ENCODE results near the gene HAUS8.

The HAUS8 gene, protein sequence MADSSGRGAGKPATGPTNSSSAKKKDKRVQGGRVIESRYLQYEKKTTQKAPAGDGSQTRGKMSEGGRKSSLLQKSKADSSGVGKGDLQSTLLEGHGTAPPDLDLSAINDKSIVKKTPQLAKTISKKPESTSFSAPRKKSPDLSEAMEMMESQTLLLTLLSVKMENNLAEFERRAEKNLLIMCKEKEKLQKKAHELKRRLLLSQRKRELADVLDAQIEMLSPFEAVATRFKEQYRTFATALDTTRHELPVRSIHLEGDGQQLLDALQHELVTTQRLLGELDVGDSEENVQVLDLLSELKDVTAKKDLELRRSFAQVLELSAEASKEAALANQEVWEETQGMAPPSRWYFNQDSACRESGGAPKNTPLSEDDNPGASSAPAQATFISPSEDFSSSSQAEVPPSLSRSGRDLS

DNA sequence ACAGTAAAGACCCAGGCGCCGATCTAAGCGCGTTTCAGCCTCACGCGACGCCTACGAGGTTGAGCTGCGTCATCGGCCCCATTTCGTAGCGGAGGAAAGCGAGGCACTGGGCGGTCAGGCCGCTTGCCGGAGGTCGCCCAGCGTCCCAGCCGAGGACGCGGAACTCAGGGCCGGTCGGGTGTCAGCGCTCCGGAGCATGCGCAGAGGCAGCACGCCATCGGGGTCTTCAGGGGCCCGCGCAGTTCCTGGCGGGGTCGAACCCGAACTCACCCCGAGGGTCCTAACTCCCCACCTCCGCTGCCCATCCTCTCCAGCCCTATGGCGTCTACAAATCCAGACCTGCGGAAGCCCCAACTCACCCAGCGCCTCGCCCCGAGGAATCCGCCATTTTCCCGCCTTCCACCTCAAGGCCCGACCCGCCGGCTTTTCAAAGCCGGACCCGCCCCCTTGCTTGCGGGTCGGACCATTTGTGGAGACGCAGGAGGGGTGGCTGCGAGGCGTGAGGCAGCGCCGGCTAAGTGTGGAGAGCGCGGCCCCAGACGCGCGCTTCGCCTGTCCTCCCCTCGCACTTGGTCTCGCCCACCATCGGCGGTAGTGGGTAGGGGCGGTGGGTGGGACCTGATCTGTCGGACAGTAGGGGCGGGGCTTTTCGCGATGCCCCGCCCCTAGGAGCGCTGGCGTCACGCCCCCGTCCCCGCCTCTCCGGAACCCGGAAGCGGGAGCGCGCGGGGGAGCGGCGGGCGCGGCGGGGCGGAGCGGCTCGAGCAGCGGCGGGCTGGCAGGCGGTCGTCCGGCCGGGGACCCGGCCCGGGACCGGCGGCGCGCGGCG, at the start of gene HAUS8, which contains the start of gene MYO9B:
Gene HAUS8 (minus strand): TSS at position 418 of the 829 bp plus-strand sequence. CDS start 30 bp downstream, at position 388.
Gene MYO9B (plus strand): TSS at position 743 of the 829 bp plus-strand sequence. CDS start 25,941 bp downstream, outside the sequence.
- peak within 1 kb of the TSS; percentile 82 for H3K27ac ChIP-seq
- H3K4me3 ChIP-seq (ENCODE audit: low read depth, low read length), result peak within 1 kb of the TSS; percentile 90
- TF ChIP-seq, protein P1, sequence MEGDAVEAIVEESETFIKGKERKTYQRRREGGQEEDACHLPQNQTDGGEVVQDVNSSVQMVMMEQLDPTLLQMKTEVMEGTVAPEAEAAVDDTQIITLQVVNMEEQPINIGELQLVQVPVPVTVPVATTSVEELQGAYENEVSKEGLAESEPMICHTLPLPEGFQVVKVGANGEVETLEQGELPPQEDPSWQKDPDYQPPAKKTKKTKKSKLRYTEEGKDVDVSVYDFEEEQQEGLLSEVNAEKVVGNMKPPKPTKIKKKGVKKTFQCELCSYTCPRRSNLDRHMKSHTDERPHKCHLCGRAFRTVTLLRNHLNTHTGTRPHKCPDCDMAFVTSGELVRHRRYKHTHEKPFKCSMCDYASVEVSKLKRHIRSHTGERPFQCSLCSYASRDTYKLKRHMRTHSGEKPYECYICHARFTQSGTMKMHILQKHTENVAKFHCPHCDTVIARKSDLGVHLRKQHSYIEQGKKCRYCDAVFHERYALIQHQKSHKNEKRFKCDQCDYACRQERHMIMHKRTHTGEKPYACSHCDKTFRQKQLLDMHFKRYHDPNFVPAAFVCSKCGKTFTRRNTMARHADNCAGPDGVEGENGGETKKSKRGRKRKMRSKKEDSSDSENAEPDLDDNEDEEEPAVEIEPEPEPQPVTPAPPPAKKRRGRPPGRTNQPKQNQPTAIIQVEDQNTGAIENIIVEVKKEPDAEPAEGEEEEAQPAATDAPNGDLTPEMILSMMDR (IDR thresholded peaks at IDR 0.05; ENCODE audit: low read depth, low read length, missing control alignments), result no peak
- in situ Hi-C loops (cut with HindIII; ENCODE audit: low pct_ligation_motif_present, low sequenced_read_pairs), result no loop called here
- no peaks in the 10 kb centered on the region for H3K36me3 ChIP-seq (replicated peaks)
- DNase-seq, result peak; percentile 99
- H3K27me3 ChIP-seq (replicated peaks), result no peaks in the 10 kb centered on the region

DNA sequence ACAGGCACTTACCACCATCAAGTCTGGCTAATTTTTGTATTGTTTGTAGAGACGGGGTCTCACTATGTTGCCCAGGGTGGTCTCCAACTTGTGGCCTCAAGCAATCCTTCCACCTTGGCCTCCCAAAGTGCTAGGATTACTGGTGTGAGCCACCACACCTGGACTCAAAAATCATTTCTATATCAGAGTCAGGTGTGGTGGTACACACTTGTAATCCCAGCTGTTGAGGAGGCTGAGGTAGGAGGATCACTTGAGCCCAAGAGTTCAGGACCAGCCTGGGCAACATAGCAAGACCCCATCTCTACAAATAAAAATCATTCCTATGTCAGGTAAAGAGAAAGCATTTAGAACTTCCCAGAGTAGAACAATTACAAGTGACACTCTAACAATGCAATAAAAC, 48.8 kb upstream of the HAUS8 start:
- no peaks in the 10 kb centered on the region for H3K27me3 ChIP-seq (replicated peaks)
- in situ Hi-C loops (cut with HindIII; ENCODE audit: low pct_ligation_motif_present, low sequenced_read_pairs), result no loop called here
- no peak overlapping the region for H3K27ac ChIP-seq
- no peak for DNase-seq
- TF ChIP-seq, protein P1 (IDR thresholded peaks at IDR 0.05; ENCODE audit: low read depth, low read length, missing control alignments), result no peak
- no peak overlapping the region for H3K4me3 ChIP-seq (ENCODE audit: low read depth, low read length)
- H3K36me3 ChIP-seq (replicated peaks), result peaks cover 8% of the 10 kb centered on the region

DNA sequence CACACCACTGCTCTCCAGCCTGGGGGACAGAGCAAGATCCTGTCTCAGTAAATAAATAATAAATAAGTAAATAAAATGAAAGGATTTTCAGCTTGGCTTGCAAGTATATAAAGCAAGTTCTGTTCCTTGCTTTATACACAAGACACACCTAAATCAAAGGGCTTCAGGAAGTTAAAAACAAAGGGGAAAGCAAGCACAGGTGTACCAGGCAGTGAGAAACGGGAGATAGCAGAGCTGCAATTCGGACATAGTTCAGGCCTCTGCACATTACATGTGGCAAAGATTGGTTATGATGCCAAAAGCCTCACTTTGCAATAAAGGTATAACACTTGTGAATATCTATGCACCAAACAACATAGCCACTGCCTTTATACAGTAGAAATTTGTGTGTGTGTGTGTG, 47.8 kb upstream of the HAUS8 start:
- DNase-seq, result no peak
- in situ Hi-C loops (cut with HindIII; ENCODE audit: low pct_ligation_motif_present, low sequenced_read_pairs), result no loop called here
- TF ChIP-seq, protein P1 (IDR thresholded peaks at IDR 0.05; ENCODE audit: low read depth, low read length, missing control alignments), result no peak
- peaks cover 8% of the 10 kb centered on the region for H3K36me3 ChIP-seq (replicated peaks)
- no peaks in the 10 kb centered on the region for H3K27me3 ChIP-seq (replicated peaks)
- H3K4me3 ChIP-seq (ENCODE audit: low read depth, low read length), result no peak overlapping the region
- no peak overlapping the region for H3K27ac ChIP-seq

DNA sequence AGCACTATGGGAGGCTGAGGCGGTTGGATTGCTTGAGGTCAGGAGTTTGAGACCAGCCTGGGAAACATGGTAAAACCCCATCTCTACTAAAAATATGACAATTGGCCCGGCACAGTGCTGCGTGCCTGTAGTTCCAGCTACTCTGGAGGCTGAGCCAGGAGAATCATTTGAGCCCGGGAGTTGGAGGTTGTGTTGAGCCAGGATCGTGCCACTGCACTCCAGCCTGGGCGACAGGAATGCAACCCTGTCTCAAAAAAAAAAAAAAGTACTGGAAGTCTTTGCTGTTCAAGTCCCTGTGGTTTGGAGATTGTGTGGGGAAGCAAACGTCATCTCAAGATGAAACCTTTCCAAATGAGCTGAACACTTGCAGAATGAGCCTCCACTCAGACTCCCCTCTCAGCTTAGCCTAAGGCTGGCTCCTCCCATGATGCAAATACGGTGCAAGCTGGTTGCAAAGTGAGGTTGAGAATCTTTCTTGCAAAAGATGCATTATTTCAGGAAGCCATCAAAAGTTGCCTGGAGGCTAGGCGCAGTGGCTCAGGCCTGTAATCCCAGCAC, 46.6 kb upstream of the HAUS8 start:
- TF ChIP-seq, protein P1 (IDR thresholded peaks at IDR 0.05; ENCODE audit: low read depth, low read length, missing control alignments), result no peak
- DNase-seq, result peak; percentile 45
- in situ Hi-C loops (cut with HindIII; ENCODE audit: low pct_ligation_motif_present, low sequenced_read_pairs), result no loop called here
- H3K4me3 ChIP-seq (ENCODE audit: low read depth, low read length), result no peak overlapping the region
- peaks cover 3% of the 10 kb centered on the region for H3K36me3 ChIP-seq (replicated peaks)
- no peak overlapping the region for H3K27ac ChIP-seq
- no peaks in the 10 kb centered on the region for H3K27me3 ChIP-seq (replicated peaks)

DNA sequence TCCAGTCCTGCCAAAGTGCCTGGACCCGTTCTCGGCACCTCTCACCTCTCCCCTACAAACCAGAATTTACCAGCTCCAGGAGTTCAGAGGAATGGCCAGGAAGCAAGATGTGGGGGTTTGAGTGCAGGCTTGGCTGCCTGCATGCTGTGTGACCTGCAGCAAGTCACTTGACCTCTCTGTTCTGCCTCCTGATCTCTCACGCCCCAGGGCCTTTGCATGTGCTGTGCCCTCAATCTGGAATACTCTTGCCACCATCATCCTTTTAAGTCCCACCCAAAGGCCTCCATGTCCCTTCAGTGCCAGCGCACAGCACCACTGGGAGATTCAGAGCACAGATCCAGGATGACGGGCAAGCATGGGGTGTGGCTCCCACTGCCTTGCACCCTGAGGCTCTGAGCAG, 43.7 kb upstream of the HAUS8 start:
- Histone ChIP-seq H3K27me3 (replicated peaks) (no peaks in the 10 kb centered on the region), H3K27ac (no peak overlapping the region), H3K4me3 (ENCODE audit: low read depth, low read length) (no peak overlapping the region), H3K36me3 (replicated peaks) (peaks cover 3% of the 10 kb centered on the region)
- in situ Hi-C loops (cut with HindIII; ENCODE audit: low pct_ligation_motif_present, low sequenced_read_pairs), result no loop called here
- TF ChIP-seq, protein P1 (IDR thresholded peaks at IDR 0.05; ENCODE audit: low read depth, low read length, missing control alignments), result no peak
- DNase-seq, result no peak

Measured in brain microvascular endothelial cell (primary cell).